Activated T-cell treated with anti-CD3 and anti-CD28 coated beads, Interleukin-2, amount 50 U/mL, for 72 hours (primary cell): ENCODE data around the gene HBEGF. TPM values are rescaled to one million over a fixed set of nuclear protein-coding genes. Genes with fewer than 3 reads are reported as not detected.
"Not testable (repeated sequence)": the region's sequence is repeated elsewhere in the genome, so short reads cannot be mapped to it uniquely, and the experiment has no call there.

ENCODE experiments used
- ATAC-seq, 2 donors: fragments of 150-1000 bp; cut with Tn5 transposase; replicated peaks in 1 of 2; 2 replicates each; pipeline ENCODE4 v1.10.0; 2021; ENCODE audit warnings: moderate library complexity in 2 of 2, mild to moderate bottlenecking in 1 of 2
- DNase-seq, 2 donors: peaks; one replicate each; pipeline ENCODE4 v3.0.0; 2021 to 2022; ENCODE audit warnings: mixed read lengths in 1 of 2
- H3K27ac Mint-ChIP-seq: one replicate; pipeline ENCODE4 v1.8.0; 2022; ENCODE audit warnings: mild to moderate bottlenecking, moderate library complexity, mixed read lengths
- H3K27me3 Mint-ChIP-seq: one replicate; pipeline ENCODE4 v1.8.0; 2022; ENCODE audit warnings: low read depth, mixed read lengths
- H3K36me3 Mint-ChIP-seq, 2 donors: one replicate each; pipeline ENCODE4 v1.8.0; 2022; ENCODE audit warnings: mixed read lengths in 2 of 2, mild to moderate bottlenecking in 1 of 2; ENCODE audit not compliant: insufficient read depth in 2 of 2
- H3K4me1 Mint-ChIP-seq: one replicate; pipeline ENCODE4 v1.8.0; 2022; ENCODE audit warnings: low read depth, mixed read lengths
- H3K4me3 Mint-ChIP-seq, 2 donors: one replicate each; pipeline ENCODE4 v1.8.0; 2022; ENCODE audit warnings: mild to moderate bottlenecking in 2 of 2, mixed read lengths in 2 of 2, moderate library complexity in 2 of 2
- H3K9me3 Mint-ChIP-seq, 2 donors: one replicate each; pipeline ENCODE4 v1.8.0; 2022; ENCODE audit warnings: mixed read lengths in 2 of 2
- total RNA-seq, 2 donors: library from RNA; stranded (reverse); gene quantifications; one replicate each; pipeline ENCODE4 v1.2.3, GENCODE V29; 2022

HBEGF gene
- total RNA-seq, 2 donors from 2014 or later, result 9.6 to 13.6 TPM

GRCh38 chr5:140356853-140357725, 10.7 kb upstream of the HBEGF start:
- DNase-seq (no peak), ATAC-seq (peak; percentile 49 to 52)
- Mint-ChIP-seq H3K27ac (no peak overlapping the region), H3K36me3 (no peaks in the 10 kb centered on the region), H3K4me3 (peak overlapping the region; percentile 76 to 86), H3K27me3 (no peaks in the 10 kb centered on the region), H3K4me1 (peaks cover 8% of the 10 kb centered on the region), H3K9me3 (no peaks in the 10 kb centered on the region)

DNA sequence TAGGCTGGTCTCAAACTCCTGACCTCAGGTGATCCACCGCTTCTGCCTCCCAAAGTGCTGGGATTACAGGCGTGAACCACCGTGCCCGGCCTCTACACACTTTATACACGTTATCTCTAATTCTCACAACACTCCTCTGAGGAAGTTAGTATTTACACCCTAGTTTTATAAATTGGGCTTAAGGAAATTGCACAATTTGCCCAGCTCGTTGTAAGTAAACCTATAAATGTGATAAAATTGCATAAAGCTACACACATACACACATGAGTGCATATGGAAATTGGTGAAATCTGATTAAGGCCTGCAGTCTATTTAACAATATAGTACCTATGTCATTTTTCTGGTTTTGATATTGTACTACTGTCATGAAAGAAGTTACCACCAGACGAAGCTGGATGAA, 9.1 kb upstream of the HBEGF start:
- H3K4me1 Mint-ChIP-seq, result peaks cover 13% of the 10 kb centered on the region
- no peak for ATAC-seq
- no peak overlapping the region for H3K4me3 Mint-ChIP-seq
- H3K27me3 Mint-ChIP-seq, result no peaks in the 10 kb centered on the region
- H3K27ac Mint-ChIP-seq, result no peak overlapping the region
- no peaks in the 10 kb centered on the region for H3K9me3 Mint-ChIP-seq
- H3K36me3 Mint-ChIP-seq, result no peaks in the 10 kb centered on the region
- DNase-seq, result no peak

DNA sequence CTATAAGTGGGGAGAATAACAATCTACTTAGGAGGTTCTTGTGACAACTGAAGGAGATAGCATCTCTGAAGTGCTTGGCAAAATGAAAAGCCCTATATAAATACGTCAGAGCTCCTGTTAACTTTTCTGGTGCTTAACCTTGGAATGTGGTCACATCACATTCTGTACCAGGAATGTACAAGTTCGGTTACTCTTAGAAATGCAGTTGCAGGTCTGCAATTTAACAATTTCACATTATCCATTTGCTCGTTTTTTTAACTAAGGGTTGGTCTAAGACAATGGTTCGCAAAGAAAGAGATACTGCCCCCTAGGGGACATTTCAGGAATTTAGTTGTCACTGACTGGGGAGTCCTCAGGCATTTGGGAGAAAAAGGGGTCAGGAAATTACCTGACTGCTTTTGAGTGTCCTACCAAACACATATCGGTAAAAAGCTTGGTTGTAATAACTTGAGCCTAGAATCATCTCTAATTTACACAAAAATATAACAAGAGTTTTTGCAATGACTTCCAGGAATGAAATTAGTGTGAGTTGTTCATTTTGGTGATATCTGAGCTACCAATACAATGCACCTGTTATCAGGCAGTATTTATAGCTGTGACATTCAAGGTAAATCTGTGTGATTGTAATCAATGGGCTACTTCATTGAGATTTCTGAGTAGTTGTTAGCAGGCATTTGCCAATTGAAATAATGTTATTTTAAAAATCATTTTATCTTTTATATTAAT, 5.4 kb upstream of the HBEGF start:
- H3K27me3 Mint-ChIP-seq, result no peaks in the 10 kb centered on the region
- H3K9me3 Mint-ChIP-seq, result no peaks in the 10 kb centered on the region
- H3K27ac Mint-ChIP-seq, result no peak overlapping the region
- DNase-seq (peak; percentile 67 to 81), ATAC-seq (peak; percentile 85 to 87)
- H3K4me1 Mint-ChIP-seq, result peaks cover 15% of the 10 kb centered on the region
- H3K4me3 Mint-ChIP-seq, result peak overlapping the region in 1 of 2 donors; percentile 39
- no peaks in the 10 kb centered on the region for H3K36me3 Mint-ChIP-seq

DNA sequence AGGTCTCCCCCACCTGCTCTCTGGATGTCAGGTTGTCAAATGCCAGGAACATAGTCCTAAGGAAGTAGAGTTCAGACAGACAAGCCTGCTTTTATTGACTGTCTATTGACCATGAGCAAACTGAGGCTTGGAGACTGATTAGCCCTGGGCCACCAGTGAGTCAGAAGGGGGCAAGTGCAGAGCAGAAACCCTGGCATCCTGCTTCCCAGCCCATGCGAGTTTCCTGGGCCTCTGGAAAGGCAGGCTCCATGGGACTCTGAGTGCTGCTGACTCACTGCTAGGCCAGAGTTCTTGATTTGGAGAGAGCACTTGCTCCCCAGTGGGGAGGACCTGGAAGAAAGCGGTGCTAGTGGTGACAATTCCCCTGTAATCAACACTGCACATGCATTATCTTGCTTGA, 2.8 kb upstream of the HBEGF start:
- Mint-ChIP-seq H3K9me3 (no peaks in the 10 kb centered on the region), H3K27ac (no peak overlapping the region), H3K27me3 (no peaks in the 10 kb centered on the region), H3K4me3 (no peak overlapping the region), H3K4me1 (peaks cover 31% of the 10 kb centered on the region), H3K36me3 (peaks cover 2% of the 10 kb centered on the region in 2 donors)
- DNase-seq (no peak), ATAC-seq (no peak)

- H3K36me3 Mint-ChIP-seq, result peaks cover 2% of the 10 kb centered on the region in 2 donors
- no peaks in the 10 kb centered on the region for H3K27me3 Mint-ChIP-seq
- no peak overlapping the region for H3K27ac Mint-ChIP-seq
- DNase-seq (no peak), ATAC-seq (no peak)
- no peak overlapping the region for H3K4me3 Mint-ChIP-seq
- peaks cover 43% of the 10 kb centered on the region for H3K4me1 Mint-ChIP-seq
- no peaks in the 10 kb centered on the region for H3K9me3 Mint-ChIP-seq
These were observed 1.7 kb upstream of the HBEGF start for GRCh38 chr5:140348104-140348503.

DNA sequence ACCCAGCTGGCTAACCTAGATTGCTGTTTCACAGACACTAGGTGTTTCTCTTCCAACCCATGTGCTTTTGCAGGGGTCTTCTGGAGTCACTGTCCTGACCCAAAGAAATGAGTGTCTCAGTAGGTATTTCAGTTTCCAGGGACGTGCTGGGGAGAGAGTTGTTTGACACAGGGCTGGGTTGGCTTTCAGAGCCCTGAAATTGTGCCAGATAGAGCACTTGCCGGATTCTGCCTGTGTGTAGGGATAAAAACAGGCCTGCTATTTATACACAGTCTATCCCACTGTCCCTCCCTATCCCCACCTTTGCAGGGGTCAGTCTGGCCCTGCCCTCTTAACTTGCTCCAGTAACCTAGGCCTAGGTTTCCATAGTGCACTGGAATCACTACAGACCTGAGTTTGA, 957 bp upstream of the HBEGF start:
- Mint-ChIP-seq H3K36me3 (peaks cover 2% of the 10 kb centered on the region in 2 donors), H3K27me3 (no peaks in the 10 kb centered on the region), H3K4me1 (peaks cover 50% of the 10 kb centered on the region), H3K9me3 (no peaks in the 10 kb centered on the region), H3K27ac (no peak overlapping the region), H3K4me3 (peak overlapping the region; percentile 60 to 72)
- DNase-seq (no peak), ATAC-seq (no peak)

DNA sequence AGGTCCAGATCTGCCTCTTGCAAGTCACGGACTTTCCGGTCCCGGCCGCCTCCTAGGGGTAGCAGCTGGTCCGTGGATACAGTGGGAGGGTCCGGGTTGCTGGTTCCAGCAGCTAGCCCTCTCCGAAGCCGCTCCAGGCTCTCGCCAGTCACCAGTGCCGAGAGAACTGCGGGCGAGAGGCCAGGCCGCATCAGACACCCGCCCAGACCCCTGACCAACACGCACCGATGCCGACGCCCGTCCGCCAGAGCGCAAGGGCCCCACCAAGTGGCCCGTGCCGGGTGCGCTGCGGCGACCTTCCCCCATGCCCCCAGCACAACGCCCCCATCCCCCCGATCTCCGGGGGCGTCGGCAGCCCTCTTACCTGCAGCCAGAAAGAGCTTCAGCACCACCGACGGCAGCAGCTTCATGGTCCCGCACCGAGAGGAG, 470 bp downstream of the HBEGF start:
- DNase-seq, result peak in 1 of 2 donors; percentile 29
- no peaks in the 10 kb centered on the region for H3K9me3 Mint-ChIP-seq
- no peak overlapping the region for H3K27ac Mint-ChIP-seq
- ATAC-seq, result peak in 1 of 2 donors; percentile 39
- H3K4me3 Mint-ChIP-seq, result peak overlapping the region; percentile 82 to 85
- peaks cover 4 to 5% of the 10 kb centered on the region in 2 donors for H3K36me3 Mint-ChIP-seq
- H3K27me3 Mint-ChIP-seq, result no peaks in the 10 kb centered on the region
- H3K4me1 Mint-ChIP-seq, result peaks cover 56% of the 10 kb centered on the region

GRCh38 chr5:140344683-140345423, 1.6 kb downstream of the HBEGF start:
- Mint-ChIP-seq H3K36me3 (peaks cover 5 to 7% of the 10 kb centered on the region in 2 donors), H3K27me3 (no peaks in the 10 kb centered on the region), H3K4me1 (peaks cover 61% of the 10 kb centered on the region), H3K4me3 (peak overlapping the region; percentile 82 to 85), H3K27ac (no peak overlapping the region), H3K9me3 (no peaks in the 10 kb centered on the region)
- ATAC-seq (peak; percentile 44 to 48), DNase-seq (peak; percentile 39 to 41)

DNA sequence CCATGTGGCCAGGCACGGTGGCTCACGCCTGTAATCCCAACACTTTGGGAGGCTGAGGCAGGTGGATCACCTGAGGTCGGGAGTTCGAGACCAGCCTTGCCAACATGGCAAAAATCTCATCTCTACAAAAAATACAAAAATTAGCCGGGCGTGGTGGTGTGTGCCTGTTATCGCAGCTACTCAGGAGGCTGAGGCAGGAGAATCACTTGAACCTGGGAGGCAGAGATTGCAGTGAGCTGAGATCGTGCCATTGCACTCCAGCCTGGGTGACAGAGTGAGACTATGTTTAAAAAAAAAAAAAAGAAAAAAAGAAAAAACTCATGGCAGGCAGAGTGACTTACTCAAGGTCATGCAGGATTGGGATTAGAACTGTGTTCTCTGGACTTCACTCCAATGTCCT, 2.6 kb downstream of the HBEGF start:
- not testable (repeated sequence) for DNase-seq, H3K27me3 Mint-ChIP-seq, ATAC-seq, H3K9me3 Mint-ChIP-seq, H3K36me3 Mint-ChIP-seq
- Mint-ChIP-seq H3K4me1 (peaks cover 61% of the 10 kb centered on the region), H3K4me3 (peak overlapping the region; percentile 82 to 85), H3K27ac (peak overlapping the region; percentile 55)

DNA sequence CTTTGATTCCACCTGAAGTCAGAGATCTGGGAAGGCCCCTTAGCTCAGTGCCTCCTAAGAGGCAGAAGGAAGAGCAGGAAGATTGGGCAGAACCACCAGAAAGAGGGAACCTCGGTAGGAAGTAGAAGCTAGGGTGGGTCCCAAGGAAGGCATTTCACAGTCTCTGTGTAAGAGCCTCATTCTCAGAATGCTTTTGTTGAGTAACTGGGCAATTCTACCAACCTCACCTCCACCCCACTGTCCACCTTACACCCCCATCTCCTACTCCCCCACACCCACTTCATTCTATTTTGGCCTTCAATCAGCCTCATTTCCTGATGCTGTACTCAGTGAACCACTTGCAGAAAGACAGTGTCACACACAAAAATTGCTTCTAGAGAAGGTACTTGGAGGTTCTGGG, 3.5 kb downstream of the HBEGF start:
- ATAC-seq (no peak), DNase-seq (no peak)
- H3K27me3 Mint-ChIP-seq, result no peaks in the 10 kb centered on the region
- peak overlapping the region; percentile 83 for H3K27ac Mint-ChIP-seq
- H3K36me3 Mint-ChIP-seq, result peaks cover 5 to 7% of the 10 kb centered on the region in 2 donors
- peaks cover 61% of the 10 kb centered on the region for H3K4me1 Mint-ChIP-seq
- no peaks in the 10 kb centered on the region for H3K9me3 Mint-ChIP-seq
- peak overlapping the region; percentile 78 for H3K4me3 Mint-ChIP-seq

- H3K36me3 Mint-ChIP-seq, result peaks cover 5 to 7% of the 10 kb centered on the region in 2 donors
- H3K27me3 Mint-ChIP-seq, result no peaks in the 10 kb centered on the region
- H3K9me3 Mint-ChIP-seq, result no peaks in the 10 kb centered on the region
- ATAC-seq (peak in 1 of 2 donors; percentile 20), DNase-seq (peak; percentile 27 to 37)
- peaks cover 57% of the 10 kb centered on the region for H3K4me1 Mint-ChIP-seq
- H3K27ac Mint-ChIP-seq, result peak overlapping the region; percentile 83
- H3K4me3 Mint-ChIP-seq, result peak overlapping the region; percentile 78
These were observed 4.1 kb downstream of the HBEGF start for GRCh38 chr5:140342287-140342686.

- no peak overlapping the region for H3K27ac Mint-ChIP-seq
- H3K4me3 Mint-ChIP-seq, result peak overlapping the region; percentile 78
- no peak for ATAC-seq
- no peaks in the 10 kb centered on the region for H3K27me3 Mint-ChIP-seq
- peaks cover 5 to 7% of the 10 kb centered on the region in 2 donors for H3K36me3 Mint-ChIP-seq
- H3K4me1 Mint-ChIP-seq, result peaks cover 51% of the 10 kb centered on the region
- H3K9me3 Mint-ChIP-seq, result no peaks in the 10 kb centered on the region
- no peak for DNase-seq
These were observed 4.8 kb downstream of the HBEGF start for GRCh38 chr5:140341591-140341990.
